HAP-1 (cell line): ENCODE results near the gene GRK3.
"Not testable (repeated sequence)": the region's sequence is repeated elsewhere in the genome, so short reads cannot be mapped to it uniquely, and the experiment has no call there.

Experiments used
- DNase-seq, 2 experiments: peaks; one replicate each; pipeline ENCODE4 v3.0.0-alpha.2; 2016 to 2020; ENCODE audit warnings: low spot score in 2 of 2
- H3K27me3 ChIP-seq: fragments of 250-450 bp; sonication (Bioruptor Pico); 2 replicates; pipeline ENCODE4 v1.5.1; 2020; ENCODE audit warnings: low read depth, mild to moderate bottlenecking, moderate library complexity
- H3K36me3 ChIP-seq: fragments of 250-450 bp; sonication (Bioruptor Pico); replicated peaks from 2 replicates; pipeline ENCODE4 v1.5.1; 2020; ENCODE audit warnings: mild to moderate bottlenecking
- H3K4me1 ChIP-seq: fragments of 250-450 bp; sonication (Bioruptor Pico); 2 replicates; pipeline ENCODE4 v1.5.1; 2020; ENCODE audit warnings: mild to moderate bottlenecking
- H3K4me3 ChIP-seq: fragments of 250-450 bp; sonication (Bioruptor Pico); 2 replicates; pipeline ENCODE4 v1.5.1; 2020; ENCODE audit warnings: mild to moderate bottlenecking, moderate library complexity
- H3K9me3 ChIP-seq: fragments of 250-450 bp; sonication (Bioruptor Pico); 2 replicates; pipeline ENCODE4 v1.5.1; 2020; ENCODE audit warnings: mild to moderate bottlenecking, moderate library complexity
- in situ Hi-C: fragments of 300-500 bp; cut with MboI; formaldehyde crosslinking; loops from 3 replicates; pipeline ENCODE4 v1.14.3; 2020; ENCODE audit warnings: low sequenced_read_pairs, inconsistent platforms, mixed read lengths

The GRK3 gene

DNA sequence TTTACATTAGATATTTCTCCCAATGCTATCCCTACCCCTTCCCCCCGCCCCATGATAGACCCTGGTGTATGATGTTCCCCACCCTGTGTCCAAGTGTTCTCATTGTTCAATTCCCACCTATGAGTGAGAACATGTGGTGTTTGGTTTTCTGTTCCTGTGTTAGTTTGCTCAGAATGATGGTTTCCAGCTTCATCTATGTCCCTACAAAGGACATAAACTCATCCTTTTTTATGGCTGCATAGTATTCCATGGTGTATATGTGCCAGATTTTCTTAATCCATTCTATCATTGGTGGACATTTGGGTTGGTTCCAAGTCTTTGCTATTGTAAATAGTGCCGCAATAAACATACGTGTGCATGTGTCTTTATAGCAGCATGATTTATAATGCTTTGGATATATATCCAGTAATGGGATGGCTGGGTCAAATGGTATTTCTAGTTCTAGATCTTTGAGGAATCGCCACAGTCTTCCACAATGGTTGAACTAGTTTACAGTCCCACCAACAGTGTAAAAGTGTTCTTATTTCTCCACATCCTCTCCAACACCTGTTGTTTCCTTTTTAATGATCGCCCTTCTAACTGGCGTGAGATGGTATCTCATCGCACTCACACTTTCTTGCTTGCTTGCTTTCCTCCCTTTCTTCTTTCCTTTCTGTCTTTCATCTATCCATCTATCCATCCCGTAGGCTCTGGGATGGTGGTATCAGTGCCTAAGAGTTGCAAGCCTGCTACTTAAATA, 7.7 kb downstream of the GRK3 start:
- H3K9me3 ChIP-seq, H3K4me1 ChIP-seq, H3K27me3 ChIP-seq, H3K36me3 ChIP-seq, DNase-seq, in situ Hi-C loops, H3K4me3 ChIP-seq: not testable (repeated sequence)

GRCh38 chr22:25572708-25573171, 8.3 kb downstream of the GRK3 start:
- Histone ChIP-seq H3K4me1 (no peaks in the 10 kb centered on the region; the same call in 1 of the 2 replicates), H3K9me3 (no peaks in the 10 kb centered on the region), H3K36me3 (no peaks in the 10 kb centered on the region), H3K4me3 (no peak overlapping the region), H3K27me3 (no peaks in the 10 kb centered on the region)
- no peak for DNase-seq
- in situ Hi-C loops, result no loop called here

DNA sequence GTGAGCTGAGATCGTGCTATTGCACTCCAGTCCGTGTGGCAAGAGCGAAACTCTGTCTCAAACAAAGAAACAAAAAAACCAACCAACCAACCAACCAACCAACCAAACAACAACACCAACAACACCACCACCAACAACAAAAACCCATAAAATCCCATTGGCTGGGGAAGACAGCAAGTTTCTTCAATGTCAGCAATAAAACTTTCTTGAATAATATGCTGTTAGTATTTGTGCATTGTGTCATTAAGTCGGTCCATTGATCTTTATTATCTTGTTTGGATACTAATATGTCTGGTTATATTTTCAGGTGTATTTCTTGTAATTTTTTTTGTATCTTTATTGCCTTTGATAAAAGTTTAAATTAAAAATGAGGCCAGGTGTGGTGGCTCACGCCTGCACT, 9.4 kb downstream of the GRK3 start:
- no peaks in the 10 kb centered on the region for H3K27me3 ChIP-seq
- H3K4me3 ChIP-seq, result no peak overlapping the region
- in situ Hi-C loops, result no loop called here
- H3K4me1 ChIP-seq, result no peaks in the 10 kb centered on the region; the same call in 1 of the 2 replicates
- no peaks in the 10 kb centered on the region for H3K36me3 ChIP-seq
- no peaks in the 10 kb centered on the region for H3K9me3 ChIP-seq
- no peak for DNase-seq

GRCh38 chr22:25574736-25575135, 10.3 kb downstream of the GRK3 start:
- DNase-seq, result no peak
- Histone ChIP-seq H3K27me3 (no peaks in the 10 kb centered on the region), H3K9me3 (no peaks in the 10 kb centered on the region), H3K4me3 (no peak overlapping the region), H3K4me1 (no peaks in the 10 kb centered on the region; the same call in 1 of the 2 replicates), H3K36me3 (no peaks in the 10 kb centered on the region)
- in situ Hi-C loops, result no loop called here

DNA sequence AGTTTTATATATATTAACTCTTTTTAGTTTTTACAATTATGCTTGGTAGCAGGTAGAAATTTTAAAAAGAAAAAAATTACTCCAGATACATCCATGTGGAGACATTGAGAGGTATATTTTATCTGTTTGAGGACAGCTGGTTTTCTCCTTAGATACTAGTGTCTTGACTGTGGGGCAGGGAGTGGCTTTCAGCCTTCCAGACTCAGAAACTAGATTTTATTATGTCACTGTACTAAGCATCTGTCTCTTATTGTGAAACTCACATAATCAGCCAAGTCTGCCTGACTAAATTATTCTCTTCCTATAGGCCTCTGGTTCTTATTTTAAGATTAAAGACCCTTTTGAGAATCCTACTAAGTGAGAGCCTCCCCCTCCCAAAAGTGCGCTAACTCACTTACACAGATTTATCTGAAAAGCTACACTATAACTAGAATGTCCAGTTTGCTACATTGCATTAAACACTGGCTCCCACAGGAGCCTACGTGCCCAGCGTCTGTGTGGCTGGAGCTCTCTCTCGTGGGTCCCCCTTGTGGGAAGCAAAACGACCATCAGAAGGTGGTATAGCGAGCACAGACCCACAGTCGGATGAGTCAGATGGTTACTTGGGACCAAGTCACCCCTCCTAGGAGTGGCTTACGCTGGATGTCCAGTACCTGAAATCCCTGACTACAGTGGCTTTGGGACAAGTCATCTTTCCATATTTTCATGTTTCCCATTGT, 11.4 kb downstream of the GRK3 start:
- H3K4me3 ChIP-seq, H3K36me3 ChIP-seq, in situ Hi-C loops, DNase-seq, H3K9me3 ChIP-seq, H3K4me1 ChIP-seq, H3K27me3 ChIP-seq: not testable (repeated sequence)

GRCh38 chr22:25581452-25581851, 17.0 kb downstream of the GRK3 start:
- H3K4me3 ChIP-seq, H3K4me1 ChIP-seq, in situ Hi-C loops, H3K27me3 ChIP-seq, H3K36me3 ChIP-seq, DNase-seq, H3K9me3 ChIP-seq: not testable (repeated sequence)

GRCh38 chr22:25582946-25583345, 18.5 kb downstream of the GRK3 start:
- Histone ChIP-seq H3K36me3 (no peaks in the 10 kb centered on the region), H3K9me3 (no peaks in the 10 kb centered on the region), H3K27me3 (no peaks in the 10 kb centered on the region), H3K4me1 (no peaks in the 10 kb centered on the region), H3K4me3 (no peak overlapping the region)
- in situ Hi-C loops, result no loop called here
- no peak for DNase-seq

- H3K4me3 ChIP-seq, in situ Hi-C loops, H3K9me3 ChIP-seq, H3K36me3 ChIP-seq, H3K4me1 ChIP-seq, DNase-seq, H3K27me3 ChIP-seq: not testable (repeated sequence)
Measured at GRCh38 chr22:25584993-25585392, 20.5 kb downstream of the GRK3 start.

- H3K4me1 ChIP-seq, H3K36me3 ChIP-seq, H3K9me3 ChIP-seq, DNase-seq, H3K27me3 ChIP-seq, H3K4me3 ChIP-seq, in situ Hi-C loops: not testable (repeated sequence)
Measured at GRCh38 chr22:25589664-25590063, 25.2 kb downstream of the GRK3 start.

- DNase-seq, result not testable (repeated sequence)
Measured at GRCh38 chr22:25593323-25593722, 28.8 kb downstream of the GRK3 start.

GRCh38 chr22:25598609-25599008, 34.1 kb downstream of the GRK3 start:
- Histone ChIP-seq H3K4me1 (peaks cover 7% of the 10 kb centered on the region), H3K27me3 (no peaks in the 10 kb centered on the region), H3K9me3 (no peaks in the 10 kb centered on the region), H3K4me3 (no peak overlapping the region), H3K36me3 (no peaks in the 10 kb centered on the region)
- in situ Hi-C loops, result no loop called here
- DNase-seq, result no peak

More at GRCh38 chr22:25593323-25593722, 28.8 kb downstream of the GRK3 start:
- H3K9me3 ChIP-seq, H3K27me3 ChIP-seq, H3K4me1 ChIP-seq, in situ Hi-C loops, H3K36me3 ChIP-seq, H3K4me3 ChIP-seq: not testable (repeated sequence)

DNA sequence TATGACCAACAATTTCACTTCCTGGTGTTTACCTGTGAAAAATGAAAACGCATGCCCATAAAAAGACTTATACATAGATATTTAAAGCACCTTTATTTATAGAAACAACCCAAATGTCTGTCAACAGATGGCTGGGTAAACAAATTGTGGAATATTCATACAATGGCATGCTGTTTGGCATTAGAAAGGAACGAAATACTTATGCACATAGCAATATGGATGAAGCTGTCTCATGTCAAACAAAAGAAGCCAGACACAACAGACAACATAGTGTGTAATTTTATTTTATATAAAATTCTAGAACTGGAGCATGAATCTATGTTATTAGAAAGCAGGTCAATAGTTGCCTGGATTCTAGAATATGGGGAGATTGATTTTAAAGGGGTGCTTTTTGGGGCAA, 38.0 kb downstream of the GRK3 start:
- H3K4me1 ChIP-seq, result peaks cover 7% of the 10 kb centered on the region
- in situ Hi-C loops, result no loop called here
- H3K36me3 ChIP-seq, result no peaks in the 10 kb centered on the region
- H3K9me3 ChIP-seq, result no peaks in the 10 kb centered on the region
- DNase-seq, result no peak
- no peak overlapping the region for H3K4me3 ChIP-seq
- no peaks in the 10 kb centered on the region for H3K27me3 ChIP-seq

DNA sequence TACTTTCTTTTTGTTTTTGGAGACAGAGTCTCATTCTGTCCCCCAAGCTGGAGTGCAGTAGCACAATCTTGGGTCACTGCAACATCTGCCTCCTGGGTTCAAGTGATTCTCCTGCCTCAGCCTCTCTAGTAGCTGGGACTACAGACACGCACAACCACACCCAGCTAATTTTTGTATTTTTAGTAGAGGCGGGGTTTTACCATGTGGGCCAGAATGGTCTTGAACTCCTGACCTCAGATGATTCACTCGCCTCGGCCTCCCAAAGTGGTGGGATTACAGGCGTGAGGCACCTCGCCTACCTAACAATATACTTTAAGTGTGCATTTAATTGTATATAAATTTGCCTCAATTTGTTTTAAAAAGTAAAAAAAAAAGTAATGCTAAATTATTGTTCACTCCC, 38.4 kb downstream of the GRK3 start:
- Histone ChIP-seq H3K4me3 (no peak overlapping the region), H3K36me3 (no peaks in the 10 kb centered on the region), H3K4me1 (peaks cover 7% of the 10 kb centered on the region), H3K27me3 (no peaks in the 10 kb centered on the region), H3K9me3 (no peaks in the 10 kb centered on the region)
- DNase-seq, result no peak
- in situ Hi-C loops, result no loop called here

DNA sequence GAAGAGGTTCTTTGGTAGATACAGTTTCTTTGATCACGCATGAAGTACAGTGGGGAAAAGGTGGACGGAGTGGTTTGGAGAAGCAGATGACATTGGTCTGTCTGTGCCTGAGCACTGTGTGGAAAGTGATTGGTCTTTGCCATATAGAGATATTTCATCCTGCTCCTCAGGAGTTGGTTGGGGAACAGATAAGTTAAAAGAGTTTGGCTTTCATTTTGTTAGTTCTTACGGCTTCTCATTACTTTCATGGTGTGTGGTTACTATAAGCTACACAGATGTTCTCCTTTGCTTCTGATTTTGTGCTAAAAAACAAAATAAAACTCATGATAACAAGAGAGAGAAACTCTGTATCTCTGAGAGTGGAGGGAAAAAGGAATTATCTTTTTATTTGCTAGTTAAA, 40.7 kb downstream of the GRK3 start:
- H3K4me3 ChIP-seq, DNase-seq, H3K4me1 ChIP-seq, H3K36me3 ChIP-seq, H3K9me3 ChIP-seq, in situ Hi-C loops, H3K27me3 ChIP-seq: not testable (repeated sequence)
